Calu3 (cell line): ENCODE results near the gene ZNF580. TPM values are rescaled to one million over a fixed set of nuclear protein-coding genes. Genes with fewer than 3 reads are reported as not detected.

Source experiments
- BruUV-seq: library from RNA; stranded (reverse); fragments of 400-500 nt; replicated peaks from 2 replicates; lab custom pipeline; 2021; lab: Mats Ljungman, UMichigan
- CTCF ChIA-PET: fragments of 300-600 bp; sonication (Branson Sonifier 250); formaldehyde crosslinking; loops from one replicate; lab custom pipeline; 2022; ENCODE audit warnings: antibody characterized with exemption; lab: Charles Lee
- DNase-seq: peaks from one replicate; pipeline ENCODE4 v3.0.0; 2022
- H3K27ac Mint-ChIP-seq: one replicate; pipeline ENCODE4 v1.8.0; 2022; ENCODE audit warnings: mixed read lengths; ENCODE audit not compliant: unreplicated experiment
- H3K27me3 Mint-ChIP-seq: one replicate; pipeline ENCODE4 v1.8.0; 2022; ENCODE audit warnings: mixed read lengths; ENCODE audit not compliant: unreplicated experiment
- H3K36me3 Mint-ChIP-seq: one replicate; pipeline ENCODE4 v1.8.0; 2022; ENCODE audit warnings: mild to moderate bottlenecking, moderate library complexity, mixed read lengths; ENCODE audit not compliant: insufficient read depth, unreplicated experiment
- H3K4me1 Mint-ChIP-seq: one replicate; pipeline ENCODE4 v1.8.0; 2022; ENCODE audit warnings: mild to moderate bottlenecking, low read depth, mixed read lengths; ENCODE audit not compliant: unreplicated experiment
- H3K4me3 Mint-ChIP-seq: one replicate; pipeline ENCODE4 v1.8.0; 2022; ENCODE audit warnings: mild to moderate bottlenecking, low read depth, moderate library complexity, mixed read lengths; ENCODE audit not compliant: unreplicated experiment
- H3K9me3 Mint-ChIP-seq: one replicate; pipeline ENCODE4 v1.8.0; 2022; ENCODE audit warnings: low read depth, mixed read lengths; ENCODE audit not compliant: unreplicated experiment
- intact Hi-C: fragments of 100-400 bp; cut with micrococcal nuclease; formaldehyde crosslinking; loops from one replicate; pipeline ENCODE4 v1.10.0; 2022; ENCODE audit not compliant: unreplicated experiment
- total RNA-seq: library from RNA; stranded (reverse); gene quantifications from 2 replicates; pipeline ENCODE4 v1.2.3, GENCODE V29; 2022
- TF ChIP-seq, protein P1 (sequence below): fragments of 200-600 bp; IDR thresholded peaks from one replicate; pipeline ENCODE4 v1.8.0; 2022; ENCODE audit warnings: antibody characterized with exemption; ENCODE audit not compliant: unreplicated experiment

ZNF580 gene
- total RNA-seq, 1 experiment from 2014 or later: 35.6 TPM

DNA sequence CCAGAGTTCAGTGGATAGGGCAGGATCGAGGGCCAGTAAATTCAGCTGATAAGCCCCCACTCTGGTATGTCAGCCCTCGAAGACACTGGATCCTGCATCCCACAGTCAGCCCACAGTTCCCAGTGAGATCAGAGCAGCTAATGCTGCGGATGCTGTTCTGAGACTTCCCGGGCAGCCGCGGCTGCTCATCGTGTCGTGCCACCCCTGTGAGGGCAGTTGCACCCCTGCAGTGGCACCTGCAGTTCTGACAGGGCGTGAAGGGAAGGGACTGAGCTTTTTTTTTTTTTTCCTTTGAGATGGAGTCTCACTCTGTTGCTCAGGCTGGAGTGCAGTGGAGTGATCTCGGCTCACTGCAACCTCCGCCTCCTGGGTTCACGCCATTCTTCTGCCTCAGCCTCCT lies 26.7 kb downstream of the ZNF580 start:
- TF ChIP-seq, protein P1, sequence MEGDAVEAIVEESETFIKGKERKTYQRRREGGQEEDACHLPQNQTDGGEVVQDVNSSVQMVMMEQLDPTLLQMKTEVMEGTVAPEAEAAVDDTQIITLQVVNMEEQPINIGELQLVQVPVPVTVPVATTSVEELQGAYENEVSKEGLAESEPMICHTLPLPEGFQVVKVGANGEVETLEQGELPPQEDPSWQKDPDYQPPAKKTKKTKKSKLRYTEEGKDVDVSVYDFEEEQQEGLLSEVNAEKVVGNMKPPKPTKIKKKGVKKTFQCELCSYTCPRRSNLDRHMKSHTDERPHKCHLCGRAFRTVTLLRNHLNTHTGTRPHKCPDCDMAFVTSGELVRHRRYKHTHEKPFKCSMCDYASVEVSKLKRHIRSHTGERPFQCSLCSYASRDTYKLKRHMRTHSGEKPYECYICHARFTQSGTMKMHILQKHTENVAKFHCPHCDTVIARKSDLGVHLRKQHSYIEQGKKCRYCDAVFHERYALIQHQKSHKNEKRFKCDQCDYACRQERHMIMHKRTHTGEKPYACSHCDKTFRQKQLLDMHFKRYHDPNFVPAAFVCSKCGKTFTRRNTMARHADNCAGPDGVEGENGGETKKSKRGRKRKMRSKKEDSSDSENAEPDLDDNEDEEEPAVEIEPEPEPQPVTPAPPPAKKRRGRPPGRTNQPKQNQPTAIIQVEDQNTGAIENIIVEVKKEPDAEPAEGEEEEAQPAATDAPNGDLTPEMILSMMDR: no peak
- Mint-ChIP-seq H3K27me3 (no peaks in the 10 kb centered on the region), H3K4me3 (peak overlapping the region; percentile 41), H3K4me1 (peaks cover 52% of the 10 kb centered on the region), H3K36me3 (peaks cover 88% of the 10 kb centered on the region), H3K27ac (peak overlapping the region; percentile 54), H3K9me3 (no peaks in the 10 kb centered on the region)
- CTCF ChIA-PET: interaction anchor here (0.6 to 1.3 kb wide), 5 partner anchors 10 to 150 kb away, joined by 3 to 6 read pairs (median 3); partner anchors contain the start of gene U2AF2
- DNase-seq: no peak
- no TSS peak for BruUV-seq
- intact Hi-C loops: no loop called here

DNA sequence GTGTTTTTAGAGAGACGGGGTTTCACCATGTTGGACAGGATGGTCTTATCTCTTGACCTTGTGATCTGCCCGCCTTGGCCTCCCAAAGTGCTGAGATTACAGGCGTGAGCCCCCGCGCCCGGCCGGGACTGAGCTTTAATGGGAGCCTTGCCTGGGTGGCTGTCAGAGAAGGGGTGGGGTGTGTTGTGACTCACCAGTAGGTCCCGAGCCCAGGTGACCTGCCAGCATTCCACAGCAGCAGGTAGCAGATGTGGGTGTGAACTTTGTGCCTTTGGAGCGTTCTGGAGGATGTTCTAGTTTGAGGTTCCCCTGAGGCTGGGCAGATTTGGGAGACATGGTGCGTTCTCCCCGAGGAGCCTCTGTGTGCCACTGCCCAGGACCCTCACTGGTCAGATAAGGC lies 27.2 kb downstream of the ZNF580 start:
- Mint-ChIP-seq H3K36me3 (peaks cover 88% of the 10 kb centered on the region), H3K27ac (peak overlapping the region; percentile 54), H3K27me3 (no peaks in the 10 kb centered on the region), H3K4me1 (peaks cover 48% of the 10 kb centered on the region), H3K4me3 (peak overlapping the region; percentile 41), H3K9me3 (no peaks in the 10 kb centered on the region)
- TF ChIP-seq, protein P1: no peak
- CTCF ChIA-PET: interaction anchor here (0.6 to 1.3 kb wide), 5 partner anchors 11 to 150 kb away, joined by 3 to 6 read pairs (median 3); partner anchors contain the start of gene U2AF2
- intact Hi-C loops: no loop called here
- peak; percentile 81 for DNase-seq
- BruUV-seq: no TSS peak

DNA sequence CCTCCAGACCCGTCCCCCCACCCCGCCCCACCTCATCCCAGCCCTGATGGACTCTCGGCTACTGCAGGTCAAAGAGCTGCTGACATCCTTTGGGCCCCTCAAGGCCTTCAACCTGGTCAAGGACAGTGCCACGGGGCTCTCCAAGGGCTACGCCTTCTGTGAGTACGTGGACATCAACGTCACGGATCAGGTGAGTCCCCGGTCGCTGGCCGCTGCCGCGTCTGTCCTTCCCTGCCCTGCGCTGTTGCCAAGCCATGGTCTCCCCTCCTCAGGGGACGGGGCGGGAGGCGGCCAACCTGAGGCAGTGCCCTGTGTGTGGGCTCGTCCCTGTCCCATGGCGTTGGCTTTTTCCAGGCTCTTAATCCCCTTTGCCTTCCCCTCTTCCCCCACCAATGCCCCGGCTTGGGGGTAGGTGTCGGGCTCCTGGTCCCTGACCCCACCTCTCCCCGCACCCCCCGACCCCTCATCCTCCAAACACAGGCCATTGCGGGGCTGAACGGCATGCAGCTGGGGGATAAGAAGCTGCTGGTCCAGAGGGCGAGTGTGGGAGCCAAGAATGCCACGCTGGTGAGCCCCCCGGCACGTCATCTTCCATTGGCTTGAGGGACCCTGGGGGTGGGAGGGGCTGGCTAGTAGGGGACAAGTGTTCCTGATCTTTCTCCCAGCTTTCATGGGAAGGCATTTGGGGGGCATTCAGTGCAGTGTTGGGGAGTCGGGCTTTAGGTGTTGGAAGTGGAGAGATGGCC lies 28.0 kb downstream of the ZNF580 start:
- Mint-ChIP-seq H3K4me1 (peaks cover 49% of the 10 kb centered on the region), H3K27ac (no peak overlapping the region), H3K4me3 (no peak overlapping the region), H3K36me3 (peaks cover 88% of the 10 kb centered on the region), H3K9me3 (no peaks in the 10 kb centered on the region), H3K27me3 (no peaks in the 10 kb centered on the region)
- no TSS peak for BruUV-seq
- TF ChIP-seq, protein P1: no peak
- no peak for DNase-seq
- CTCF ChIA-PET: no interaction called here
- intact Hi-C loops: no loop called here

GRCh38 chr19:55669418-55670279 lies 28.8 kb downstream of the ZNF580 start:
- Mint-ChIP-seq H3K4me1 (peaks cover 58% of the 10 kb centered on the region), H3K27me3 (no peaks in the 10 kb centered on the region), H3K4me3 (peak overlapping the region; percentile 8), H3K9me3 (no peaks in the 10 kb centered on the region), H3K27ac (no peak overlapping the region), H3K36me3 (peaks cover 88% of the 10 kb centered on the region)
- CTCF ChIA-PET: no interaction called here
- no peak for DNase-seq
- intact Hi-C loops: no loop called here
- TF ChIP-seq, protein P1: no peak
- no TSS peak for BruUV-seq
